ENCODE results near the gene JADE2. TPM values are rescaled to one million over a fixed set of nuclear protein-coding genes. Genes with fewer than 3 reads are reported as not detected.
A peak's percentile ranks its signal among the peaks of the same experiment; 100 is the strongest.

JADE2 gene
- total and polyA plus RNA-seq, 2 experiments from 2014 or later, result 16.2 to 40.8 TPM

DNA sequence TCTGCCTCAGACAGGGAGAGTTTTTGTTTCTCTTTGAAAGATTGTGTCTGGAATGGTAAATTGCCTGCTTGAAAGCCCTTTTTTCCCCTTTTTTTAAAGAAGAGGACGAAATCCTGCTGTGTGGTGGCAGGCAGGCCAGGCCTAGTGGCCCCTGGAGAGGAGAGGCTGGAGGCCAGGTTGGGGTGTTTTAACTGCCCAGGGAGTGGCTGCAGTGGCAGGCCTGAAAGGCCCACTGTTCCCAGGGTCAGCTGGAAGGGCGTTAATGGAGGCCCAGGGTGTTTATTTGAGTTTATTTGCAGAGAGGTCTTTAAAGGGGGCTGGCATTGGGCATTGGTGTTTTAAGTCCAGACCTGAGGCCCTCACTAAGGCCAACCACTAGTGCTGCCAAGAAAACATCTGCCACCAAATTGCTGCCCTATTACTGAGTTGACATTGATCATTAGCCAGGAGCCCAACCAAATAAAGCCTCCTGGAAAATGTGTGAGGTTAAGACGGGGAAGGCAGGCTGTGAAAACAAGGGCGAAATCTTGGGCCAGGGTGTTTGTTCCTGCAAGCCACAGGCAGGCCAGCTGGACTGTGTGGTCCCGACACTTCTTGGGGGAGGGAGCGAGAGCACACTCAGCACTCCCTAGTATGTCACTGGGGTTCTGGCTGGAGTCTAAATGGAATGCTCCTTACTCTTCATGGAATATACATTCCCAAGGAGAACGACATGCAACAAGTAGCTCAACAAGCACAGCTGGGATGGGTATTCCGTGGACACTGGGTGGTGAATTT is 5.0 kb downstream of the JADE2 start:
- Mint-ChIP-seq H3K4me3 (no peak overlapping the region), H3K27ac (peak overlapping the region; percentile 82; the same call in 1 of the 2 replicates), H3K9me3 (no peaks in the 10 kb centered on the region), H3K4me1 (peaks cover 66% of the 10 kb centered on the region), H3K36me3 (ENCODE audit: low read depth) (no peaks in the 10 kb centered on the region; the same call in 2 of the 3 replicates), H3K27me3 (ENCODE audit: insufficient read depth, low read depth, poor library complexity) (peaks cover 16% of the 10 kb centered on the region)
- no peak for DNase-seq (ENCODE audit: low spot score)
- H3K4me1 ChIP-seq (ENCODE audit: insufficient read depth), result peaks cover 61% of the 10 kb centered on the region
- H3K4me3 ChIP-seq, result no peak overlapping the region
- no peaks in the 10 kb centered on the region for H3K36me3 ChIP-seq (ENCODE audit: insufficient read depth)
- ATAC-seq, result no peak
- H4K20me1 ChIP-seq (replicated peaks; ENCODE audit: insufficient read depth), result peaks cover 11% of the 10 kb centered on the region
- H3K9me2 ChIP-seq (ENCODE audit: insufficient read depth), result no peaks in the 10 kb centered on the region
- H3K79me2 ChIP-seq (replicated peaks; ENCODE audit: insufficient read depth), result peaks cover 90% of the 10 kb centered on the region
- H3K4me2 ChIP-seq, result peak overlapping the region; percentile 51; the same call in 1 of the 2 replicates
- H3F3A ChIP-seq (replicated peaks; ENCODE audit: low read depth), result peaks cover 19% of the 10 kb centered on the region; the same call in 1 of the 2 replicates
- TF ChIP-seq JUNB (IDR thresholded peaks at IDR 0.05; ENCODE audit: unreplicated experiment) (no peak), ZNF331 (CRISPR knock-in tag; IDR thresholded peaks at IDR 0.05; ENCODE audit: low read depth) (no peak), EZH2phosphoT487 (IDR thresholded peaks at IDR 0.05; ENCODE audit: unreplicated experiment) (no peak), ZNF114 (CRISPR knock-in tag; IDR thresholded peaks at IDR 0.05) (no peak), CREB1 (CRISPR knock-in tag; IDR thresholded peaks at IDR 0.05; ENCODE audit: low read depth) (no peak), POLR2AphosphoS5 (IDR thresholded peaks at IDR 0.05; ENCODE audit: low read depth) (no peak), EZH2 (IDR thresholded peaks at IDR 0.05; ENCODE audit: low read depth, unreplicated experiment) (no peak), STAT1 (IDR thresholded peaks at IDR 0.05; ENCODE audit: unreplicated experiment) (no peak)
- TF ChIP-seq, protein P1, sequence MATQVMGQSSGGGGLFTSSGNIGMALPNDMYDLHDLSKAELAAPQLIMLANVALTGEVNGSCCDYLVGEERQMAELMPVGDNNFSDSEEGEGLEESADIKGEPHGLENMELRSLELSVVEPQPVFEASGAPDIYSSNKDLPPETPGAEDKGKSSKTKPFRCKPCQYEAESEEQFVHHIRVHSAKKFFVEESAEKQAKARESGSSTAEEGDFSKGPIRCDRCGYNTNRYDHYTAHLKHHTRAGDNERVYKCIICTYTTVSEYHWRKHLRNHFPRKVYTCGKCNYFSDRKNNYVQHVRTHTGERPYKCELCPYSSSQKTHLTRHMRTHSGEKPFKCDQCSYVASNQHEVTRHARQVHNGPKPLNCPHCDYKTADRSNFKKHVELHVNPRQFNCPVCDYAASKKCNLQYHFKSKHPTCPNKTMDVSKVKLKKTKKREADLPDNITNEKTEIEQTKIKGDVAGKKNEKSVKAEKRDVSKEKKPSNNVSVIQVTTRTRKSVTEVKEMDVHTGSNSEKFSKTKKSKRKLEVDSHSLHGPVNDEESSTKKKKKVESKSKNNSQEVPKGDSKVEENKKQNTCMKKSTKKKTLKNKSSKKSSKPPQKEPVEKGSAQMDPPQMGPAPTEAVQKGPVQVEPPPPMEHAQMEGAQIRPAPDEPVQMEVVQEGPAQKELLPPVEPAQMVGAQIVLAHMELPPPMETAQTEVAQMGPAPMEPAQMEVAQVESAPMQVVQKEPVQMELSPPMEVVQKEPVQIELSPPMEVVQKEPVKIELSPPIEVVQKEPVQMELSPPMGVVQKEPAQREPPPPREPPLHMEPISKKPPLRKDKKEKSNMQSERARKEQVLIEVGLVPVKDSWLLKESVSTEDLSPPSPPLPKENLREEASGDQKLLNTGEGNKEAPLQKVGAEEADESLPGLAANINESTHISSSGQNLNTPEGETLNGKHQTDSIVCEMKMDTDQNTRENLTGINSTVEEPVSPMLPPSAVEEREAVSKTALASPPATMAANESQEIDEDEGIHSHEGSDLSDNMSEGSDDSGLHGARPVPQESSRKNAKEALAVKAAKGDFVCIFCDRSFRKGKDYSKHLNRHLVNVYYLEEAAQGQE (IDR thresholded peaks at IDR 0.05; ENCODE audit: unreplicated experiment), result no peak
- TF ChIP-seq, protein P2, sequence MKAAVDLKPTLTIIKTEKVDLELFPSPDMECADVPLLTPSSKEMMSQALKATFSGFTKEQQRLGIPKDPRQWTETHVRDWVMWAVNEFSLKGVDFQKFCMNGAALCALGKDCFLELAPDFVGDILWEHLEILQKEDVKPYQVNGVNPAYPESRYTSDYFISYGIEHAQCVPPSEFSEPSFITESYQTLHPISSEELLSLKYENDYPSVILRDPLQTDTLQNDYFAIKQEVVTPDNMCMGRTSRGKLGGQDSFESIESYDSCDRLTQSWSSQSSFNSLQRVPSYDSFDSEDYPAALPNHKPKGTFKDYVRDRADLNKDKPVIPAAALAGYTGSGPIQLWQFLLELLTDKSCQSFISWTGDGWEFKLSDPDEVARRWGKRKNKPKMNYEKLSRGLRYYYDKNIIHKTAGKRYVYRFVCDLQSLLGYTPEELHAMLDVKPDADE (IDR thresholded peaks at IDR 0.05), result no peak
- TF ChIP-seq, protein P3, sequence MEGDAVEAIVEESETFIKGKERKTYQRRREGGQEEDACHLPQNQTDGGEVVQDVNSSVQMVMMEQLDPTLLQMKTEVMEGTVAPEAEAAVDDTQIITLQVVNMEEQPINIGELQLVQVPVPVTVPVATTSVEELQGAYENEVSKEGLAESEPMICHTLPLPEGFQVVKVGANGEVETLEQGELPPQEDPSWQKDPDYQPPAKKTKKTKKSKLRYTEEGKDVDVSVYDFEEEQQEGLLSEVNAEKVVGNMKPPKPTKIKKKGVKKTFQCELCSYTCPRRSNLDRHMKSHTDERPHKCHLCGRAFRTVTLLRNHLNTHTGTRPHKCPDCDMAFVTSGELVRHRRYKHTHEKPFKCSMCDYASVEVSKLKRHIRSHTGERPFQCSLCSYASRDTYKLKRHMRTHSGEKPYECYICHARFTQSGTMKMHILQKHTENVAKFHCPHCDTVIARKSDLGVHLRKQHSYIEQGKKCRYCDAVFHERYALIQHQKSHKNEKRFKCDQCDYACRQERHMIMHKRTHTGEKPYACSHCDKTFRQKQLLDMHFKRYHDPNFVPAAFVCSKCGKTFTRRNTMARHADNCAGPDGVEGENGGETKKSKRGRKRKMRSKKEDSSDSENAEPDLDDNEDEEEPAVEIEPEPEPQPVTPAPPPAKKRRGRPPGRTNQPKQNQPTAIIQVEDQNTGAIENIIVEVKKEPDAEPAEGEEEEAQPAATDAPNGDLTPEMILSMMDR (conservative IDR thresholded peaks at IDR 0.05; ENCODE audit: low read depth in 2 of 2), result no peak
- no peak overlapping the region for H2AFZ ChIP-seq
- no peaks in the 10 kb centered on the region for H3K27me3 ChIP-seq (ENCODE audit: insufficient read depth)
- 0 out of 2 replicates have a peak overlapping the region, but pooled peaks have one; percentile 74 for H3K27ac ChIP-seq (ENCODE audit: low read depth)

Data from GM23338 (cell line).